HG03575 (cell line): ENCODE measurements around the gene PSD.

Experiments
- ATAC-seq: cut with Tn5 transposase; IDR thresholded peaks from one replicate; pipeline ENCODE4 v1.9.1; 2021; ENCODE audit not compliant: unreplicated experiment, insufficient number of reproducible peaks, low FRiP score; ENCODE audit errors: extremely low read depth

The PSD gene

DNA sequence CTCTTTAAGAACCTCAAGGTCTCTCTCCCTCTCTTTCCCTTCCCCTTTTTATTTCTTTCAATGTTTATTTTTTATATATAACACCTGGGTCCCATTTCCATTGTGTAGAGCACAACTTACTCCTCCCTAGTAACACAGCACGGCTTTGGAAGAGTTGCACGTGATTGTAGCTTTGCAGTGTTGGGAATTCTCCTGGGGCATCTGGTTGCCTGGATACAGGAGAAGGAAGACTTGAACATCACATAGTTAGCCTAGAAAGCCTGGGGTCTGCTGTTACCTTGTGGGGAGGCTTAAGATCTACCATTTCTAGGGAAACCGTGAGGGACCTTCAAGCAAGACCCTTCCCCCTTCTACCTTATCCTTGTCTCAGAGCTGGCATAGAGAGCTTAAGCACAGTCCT is 64.1 kb downstream of the PSD start:
- no peak for ATAC-seq
